ENCODE data around the gene ABAT. TPM values are rescaled to one million over a fixed set of nuclear protein-coding genes. Genes with fewer than 3 reads are reported as not detected.

Gene ABAT
- total and polyA plus RNA-seq, 7 donors, result 0.55 to 1.7 (median 0.79) TPM

DNA sequence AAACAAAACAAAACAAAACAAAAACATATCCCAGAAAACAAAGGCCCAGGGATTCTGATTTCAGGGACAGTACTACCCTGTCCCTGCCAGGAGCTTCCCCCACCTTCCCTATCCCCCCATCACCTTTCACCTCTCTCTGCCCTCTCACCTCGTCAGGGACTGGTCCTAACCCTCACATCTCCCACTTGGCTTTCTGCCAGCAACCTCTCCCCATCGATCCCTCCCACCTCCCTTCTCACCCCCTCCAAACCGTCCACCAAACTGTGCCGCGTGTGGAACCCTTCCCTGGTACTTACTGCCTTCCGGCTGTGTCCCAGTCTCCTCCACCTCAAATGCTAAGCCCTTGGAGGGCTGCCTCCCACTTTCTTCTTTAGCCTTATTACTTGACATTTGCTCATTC, 86.7 kb downstream of the ABAT start:
- no peak overlapping the region for H3K4me3 ChIP-seq
- H3K4me1 ChIP-seq, result no peaks in the 10 kb centered on the region
- peaks cover 0 to 9% of the 10 kb centered on the region in 2 donors for H3K36me3 ChIP-seq (ENCODE audit: insufficient read depth in 1 of 2, low read depth in 1 of 2)
- ATAC-seq (no peak), DNase-seq (no peak)
- TF ChIP-seq, protein P1, sequence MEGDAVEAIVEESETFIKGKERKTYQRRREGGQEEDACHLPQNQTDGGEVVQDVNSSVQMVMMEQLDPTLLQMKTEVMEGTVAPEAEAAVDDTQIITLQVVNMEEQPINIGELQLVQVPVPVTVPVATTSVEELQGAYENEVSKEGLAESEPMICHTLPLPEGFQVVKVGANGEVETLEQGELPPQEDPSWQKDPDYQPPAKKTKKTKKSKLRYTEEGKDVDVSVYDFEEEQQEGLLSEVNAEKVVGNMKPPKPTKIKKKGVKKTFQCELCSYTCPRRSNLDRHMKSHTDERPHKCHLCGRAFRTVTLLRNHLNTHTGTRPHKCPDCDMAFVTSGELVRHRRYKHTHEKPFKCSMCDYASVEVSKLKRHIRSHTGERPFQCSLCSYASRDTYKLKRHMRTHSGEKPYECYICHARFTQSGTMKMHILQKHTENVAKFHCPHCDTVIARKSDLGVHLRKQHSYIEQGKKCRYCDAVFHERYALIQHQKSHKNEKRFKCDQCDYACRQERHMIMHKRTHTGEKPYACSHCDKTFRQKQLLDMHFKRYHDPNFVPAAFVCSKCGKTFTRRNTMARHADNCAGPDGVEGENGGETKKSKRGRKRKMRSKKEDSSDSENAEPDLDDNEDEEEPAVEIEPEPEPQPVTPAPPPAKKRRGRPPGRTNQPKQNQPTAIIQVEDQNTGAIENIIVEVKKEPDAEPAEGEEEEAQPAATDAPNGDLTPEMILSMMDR (IDR thresholded peaks at IDR 0.05), result no peak
- no peak overlapping the region for H3K27ac ChIP-seq
- H3K27me3 ChIP-seq (ENCODE audit: insufficient read depth in 3 of 3, low read length in 2 of 3), result no peaks in the 10 kb centered on the region
- 77 to 82% (median 80%) methylated on average over 6 of the region's 6 CpGs for WGBS, 3 donors
- no peaks in the 10 kb centered on the region for H3K9me3 ChIP-seq
- intact Hi-C loops (cut with DNase I), result no loop called here

DNA sequence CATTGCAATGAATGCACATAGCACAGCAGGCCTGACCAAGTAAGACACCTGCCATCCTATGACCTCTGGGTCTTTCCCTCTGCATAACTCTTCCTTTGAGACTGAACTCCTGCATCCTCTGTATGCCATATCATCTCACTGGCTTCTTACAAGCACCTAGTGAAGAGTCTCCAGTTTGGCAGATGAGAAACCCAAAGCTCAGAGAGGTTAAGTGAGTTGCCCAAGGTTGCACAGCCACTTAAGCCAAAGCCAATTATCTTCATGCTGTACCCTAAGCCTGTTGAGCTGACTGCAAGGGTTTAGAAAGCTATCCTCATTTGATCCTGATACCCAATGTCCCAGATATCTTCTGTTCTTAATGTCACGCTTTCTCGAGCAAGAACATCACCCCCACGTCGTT, 87.8 kb downstream of the ABAT start:
- TF ChIP-seq, protein P1 (IDR thresholded peaks at IDR 0.05), result no peak
- H3K4me3 ChIP-seq, result no peak overlapping the region
- H3K36me3 ChIP-seq (ENCODE audit: insufficient read depth in 1 of 2, low read depth in 1 of 2), result peaks cover 0 to 9% of the 10 kb centered on the region in 2 donors
- no peak overlapping the region for H3K27ac ChIP-seq
- no peaks in the 10 kb centered on the region for H3K9me3 ChIP-seq
- no peaks in the 10 kb centered on the region for H3K4me1 ChIP-seq
- DNase-seq (no peak), ATAC-seq (no peak)
- H3K27me3 ChIP-seq (ENCODE audit: insufficient read depth in 3 of 3, low read length in 2 of 3), result no peaks in the 10 kb centered on the region
- WGBS, 3 donors, result 71 to 78% (median 73%) methylated on average over 4 of the region's 4 CpGs
- intact Hi-C loops (cut with DNase I), result no loop called here

DNA sequence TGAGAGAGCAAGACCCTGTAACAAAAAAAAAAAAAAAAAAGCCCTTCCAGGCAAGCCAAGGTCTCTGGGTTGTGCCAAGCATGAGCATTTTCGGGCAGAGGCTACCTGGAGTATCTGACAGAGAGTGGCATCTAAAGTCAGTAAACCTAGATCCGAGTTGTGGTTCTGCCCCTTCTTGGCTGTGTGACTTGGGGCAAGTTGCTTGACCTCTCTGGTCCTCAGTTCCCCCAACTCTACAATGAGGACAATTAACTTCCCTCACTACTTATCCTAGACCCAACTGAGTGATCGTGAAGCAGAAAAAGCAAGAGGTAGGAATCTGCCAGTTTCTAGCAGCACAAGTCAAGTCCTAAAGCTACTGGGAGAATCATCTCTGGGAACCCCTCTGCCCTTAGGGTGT, 88.7 kb downstream of the ABAT start:
- Histone ChIP-seq H3K4me3 (no peak overlapping the region), H3K4me1 (no peaks in the 10 kb centered on the region), H3K36me3 (ENCODE audit: insufficient read depth in 1 of 2, low read depth in 1 of 2) (peaks cover 0 to 1% of the 10 kb centered on the region in 2 donors), H3K9me3 (no peaks in the 10 kb centered on the region), H3K27me3 (ENCODE audit: insufficient read depth in 3 of 3, low read length in 2 of 3) (no peaks in the 10 kb centered on the region), H3K27ac (no peak overlapping the region)
- DNase-seq (no peak), ATAC-seq (no peak)
- intact Hi-C loops (cut with DNase I), result no loop called here
- TF ChIP-seq, protein P1 (IDR thresholded peaks at IDR 0.05), result no peak
- WGBS, 3 donors, result 93 to 99% (median 94%) methylated on average over 3 of the region's 3 CpGs

DNA sequence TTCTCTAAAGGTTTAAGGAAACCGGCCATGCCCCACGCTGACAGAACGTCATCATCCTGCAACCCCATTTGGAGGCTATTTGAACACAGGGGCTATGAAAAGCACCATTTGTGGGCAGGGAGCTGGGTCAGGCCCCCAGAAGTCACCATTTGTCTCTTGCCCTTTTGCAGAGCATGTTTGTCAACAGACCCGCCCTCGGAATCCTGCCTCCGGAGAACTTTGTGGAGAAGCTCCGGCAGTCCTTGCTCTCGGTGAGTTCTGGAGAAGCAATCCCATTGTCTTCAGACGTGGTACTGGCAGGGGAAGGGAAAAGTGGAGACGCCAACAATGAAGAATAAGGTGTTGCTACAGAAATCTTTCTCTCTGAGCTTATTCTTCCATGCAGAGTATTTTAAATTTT, 89.5 kb downstream of the ABAT start:
- DNase-seq (no peak), ATAC-seq (no peak)
- Histone ChIP-seq H3K27ac (no peak overlapping the region), H3K27me3 (ENCODE audit: insufficient read depth in 3 of 3, low read length in 2 of 3) (no peaks in the 10 kb centered on the region), H3K9me3 (no peaks in the 10 kb centered on the region), H3K36me3 (ENCODE audit: insufficient read depth in 1 of 2, low read depth in 1 of 2) (no peaks in the 10 kb centered on the region), H3K4me3 (no peak overlapping the region), H3K4me1 (no peaks in the 10 kb centered on the region)
- TF ChIP-seq, protein P1 (IDR thresholded peaks at IDR 0.05), result no peak
- 66 to 71% (median 69%) methylated on average over 10 of the region's 10 CpGs for WGBS, 3 donors
- intact Hi-C loops (cut with DNase I), result no loop called here

DNA sequence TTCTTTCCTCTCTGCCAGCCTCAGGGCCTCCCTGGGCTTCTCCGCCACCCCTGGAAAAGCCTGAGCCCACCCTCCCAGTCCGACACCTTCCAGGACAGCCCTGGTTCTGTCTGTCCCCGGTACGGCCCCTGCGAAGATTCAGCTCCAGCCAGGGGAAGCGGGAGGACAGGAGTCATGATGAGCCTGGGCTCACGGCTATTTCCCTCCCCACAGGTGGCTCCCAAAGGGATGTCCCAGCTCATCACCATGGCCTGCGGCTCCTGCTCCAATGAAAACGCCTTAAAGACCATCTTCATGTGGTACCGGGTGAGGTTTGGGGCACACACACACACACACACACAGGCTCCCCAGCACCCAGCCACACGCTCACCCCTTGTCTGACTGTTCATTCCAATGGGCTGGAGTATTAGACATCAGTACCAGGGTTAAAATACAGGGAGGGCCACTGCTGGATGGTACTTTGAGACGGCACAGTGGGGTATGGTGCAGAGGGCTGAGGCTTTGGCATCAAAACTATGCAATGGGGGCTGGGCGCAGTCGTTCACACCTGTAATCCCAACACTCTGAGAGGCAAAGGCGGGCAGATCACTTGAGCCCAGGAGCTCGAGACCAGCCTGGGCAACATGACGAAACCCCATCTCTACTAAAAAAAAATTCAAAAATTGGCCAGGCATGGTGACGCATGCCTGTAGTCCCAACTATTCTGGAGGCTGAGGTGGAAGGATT, 90.3 kb downstream of the ABAT start:
- Histone ChIP-seq H3K36me3 (ENCODE audit: insufficient read depth in 1 of 2, low read depth in 1 of 2) (no peaks in the 10 kb centered on the region), H3K27me3 (ENCODE audit: insufficient read depth in 3 of 3, low read length in 2 of 3) (no peaks in the 10 kb centered on the region), H3K9me3 (no peaks in the 10 kb centered on the region), H3K27ac (no peak overlapping the region), H3K4me1 (no peaks in the 10 kb centered on the region), H3K4me3 (no peak overlapping the region)
- DNase-seq, result no peak
- ATAC-seq, result no peak
- 88 to 90% (median 88%) methylated on average over 18 of the region's 18 CpGs for WGBS, 3 donors
- TF ChIP-seq, protein P1 (IDR thresholded peaks at IDR 0.05), result no peak
- intact Hi-C loops (cut with DNase I), result no loop called here
